ENCODE measurements around the gene ATG4B.
A peak's percentile ranks its signal among the peaks of the same experiment; 100 is the strongest.
"Not testable (repeated sequence)": the region's sequence is repeated elsewhere in the genome, so short reads cannot be mapped to it uniquely, and the experiment has no call there.

The ATG4B gene

DNA sequence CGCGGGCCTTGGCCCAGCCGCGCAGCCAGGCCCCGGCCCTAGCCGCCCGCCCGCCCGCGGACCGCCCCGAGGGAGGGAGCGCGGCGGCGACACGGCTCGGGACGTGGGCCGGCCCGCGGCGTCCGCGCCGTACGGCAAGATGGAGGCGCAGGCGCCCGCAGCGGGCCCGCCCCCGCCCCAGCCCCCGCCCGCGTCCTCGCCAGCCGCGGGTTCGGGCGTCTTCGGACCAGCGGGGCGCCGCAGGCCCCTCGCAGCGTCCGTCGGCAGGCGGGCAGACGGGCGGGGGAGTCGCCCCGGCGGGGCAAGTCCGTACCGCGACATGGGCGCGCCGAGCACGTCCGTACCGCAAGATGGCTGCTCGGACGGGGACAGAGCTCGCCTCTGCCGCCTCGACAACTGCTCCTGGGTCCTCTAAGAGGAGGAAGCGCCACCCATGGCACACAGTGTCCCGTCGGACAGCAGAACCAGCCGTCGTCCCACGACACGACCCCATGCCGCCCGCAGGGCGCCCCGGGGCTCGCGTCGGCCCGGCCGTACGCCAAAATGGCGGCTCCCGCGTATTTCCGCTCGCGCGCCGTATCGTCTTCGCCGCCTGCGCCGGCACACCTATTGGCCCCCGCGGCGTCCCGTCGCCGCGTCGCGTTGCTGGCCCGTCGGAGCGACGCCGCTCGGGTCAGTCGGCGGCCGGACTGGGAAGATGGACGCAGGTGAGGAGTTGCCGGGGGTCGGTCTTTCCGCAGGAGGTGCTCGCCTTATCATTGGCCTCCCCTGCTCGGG is at the start of gene ATG4B, which contains the start of gene THAP4:
Gene ATG4B (plus strand): TSS at position 676 of the 777 bp plus-strand sequence. CDS start 22 bp downstream, at position 698.
Gene THAP4 (minus strand): TSS at position 141 of the 777 bp plus-strand sequence. CDS start 141 bp downstream, outside the sequence.
- peaks cover 29% of the 10 kb centered on the region for H4K20me1 ChIP-seq (ENCODE audit: insufficient read depth, low read length)
- no peaks in the 10 kb centered on the region for H3K27me3 ChIP-seq (ENCODE audit: insufficient read depth, low read length, poor library complexity)
- ATAC-seq (ENCODE audit: insufficient read depth, low read depth) (peak; percentile 71), DNase-seq (peak; percentile 78)
- peaks cover 90% of the 10 kb centered on the region for H3K79me2 ChIP-seq (ENCODE audit: insufficient read depth, low read length)
- H3K27ac ChIP-seq (ENCODE audit: low read length): peak within 1 kb of the TSS; percentile 100
- peak within 1 kb of the TSS; percentile 78 to 97 for H3K4me3 ChIP-seq (ENCODE audit: low read depth in 1 of 2, low read length in 2 of 2)
- H3K9ac ChIP-seq (ENCODE audit: low read depth, low read length): peak within 1 kb of the TSS; percentile 92
- peaks cover 44% of the 10 kb centered on the region for H3K4me1 ChIP-seq (ENCODE audit: insufficient read depth, low read length)
- TF ChIP-seq, protein P1, sequence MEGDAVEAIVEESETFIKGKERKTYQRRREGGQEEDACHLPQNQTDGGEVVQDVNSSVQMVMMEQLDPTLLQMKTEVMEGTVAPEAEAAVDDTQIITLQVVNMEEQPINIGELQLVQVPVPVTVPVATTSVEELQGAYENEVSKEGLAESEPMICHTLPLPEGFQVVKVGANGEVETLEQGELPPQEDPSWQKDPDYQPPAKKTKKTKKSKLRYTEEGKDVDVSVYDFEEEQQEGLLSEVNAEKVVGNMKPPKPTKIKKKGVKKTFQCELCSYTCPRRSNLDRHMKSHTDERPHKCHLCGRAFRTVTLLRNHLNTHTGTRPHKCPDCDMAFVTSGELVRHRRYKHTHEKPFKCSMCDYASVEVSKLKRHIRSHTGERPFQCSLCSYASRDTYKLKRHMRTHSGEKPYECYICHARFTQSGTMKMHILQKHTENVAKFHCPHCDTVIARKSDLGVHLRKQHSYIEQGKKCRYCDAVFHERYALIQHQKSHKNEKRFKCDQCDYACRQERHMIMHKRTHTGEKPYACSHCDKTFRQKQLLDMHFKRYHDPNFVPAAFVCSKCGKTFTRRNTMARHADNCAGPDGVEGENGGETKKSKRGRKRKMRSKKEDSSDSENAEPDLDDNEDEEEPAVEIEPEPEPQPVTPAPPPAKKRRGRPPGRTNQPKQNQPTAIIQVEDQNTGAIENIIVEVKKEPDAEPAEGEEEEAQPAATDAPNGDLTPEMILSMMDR (IDR thresholded peaks at IDR 0.05; ENCODE audit: borderline replicate concordance, extremely low read depth, low read length, poor library complexity, severe bottlenecking): no peak
- TF ChIP-seq EZH2 (IDR thresholded peaks at IDR 0.05; ENCODE audit: borderline replicate concordance, low read depth, low read length, severe bottlenecking): no peak
- H3K9me3 ChIP-seq (ENCODE audit: insufficient read depth, low read length, severe bottlenecking): peaks cover 13% of the 10 kb centered on the region
- H3K36me3 ChIP-seq (ENCODE audit: insufficient read depth, low read length): peaks cover 45% of the 10 kb centered on the region
- H3K4me2 ChIP-seq (ENCODE audit: insufficient read depth, low read length): peak within 1 kb of the TSS; percentile 81
- H2AFZ ChIP-seq (ENCODE audit: low read depth, low read length): peak within 1 kb of the TSS; percentile 95

DNA sequence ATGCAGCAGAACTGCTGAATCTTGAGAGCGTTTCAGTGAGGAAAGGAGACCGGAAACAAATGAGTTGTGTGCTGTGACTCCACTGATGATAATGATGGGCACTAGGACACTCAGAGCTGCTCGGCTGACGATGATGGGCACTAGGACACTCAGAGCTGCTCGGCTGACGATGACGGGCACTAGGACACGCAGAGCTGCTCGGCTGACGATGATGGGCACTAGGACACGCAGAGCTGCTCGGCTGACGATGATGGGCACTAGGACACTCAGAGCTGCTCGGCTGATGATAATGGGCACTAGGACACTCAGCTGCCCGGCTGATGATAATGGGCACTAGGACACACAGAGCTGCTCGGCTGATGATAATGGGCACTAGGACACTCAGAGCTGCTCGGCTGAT is 47.6 kb upstream of the ATG4B start:
- H3K36me3 ChIP-seq (ENCODE audit: insufficient read depth, low read length): peaks cover 84% of the 10 kb centered on the region
- not testable (repeated sequence) for H3K27me3 ChIP-seq (ENCODE audit: insufficient read depth, low read length, poor library complexity); H3K9ac ChIP-seq (ENCODE audit: low read depth, low read length); H3K79me2 ChIP-seq (ENCODE audit: insufficient read depth, low read length); H4K20me1 ChIP-seq (ENCODE audit: insufficient read depth, low read length); DNase-seq; H3K4me3 ChIP-seq (ENCODE audit: low read depth in 1 of 2, low read length in 2 of 2); ATAC-seq (ENCODE audit: insufficient read depth, low read depth); H3K4me1 ChIP-seq (ENCODE audit: insufficient read depth, low read length); H3K27ac ChIP-seq (ENCODE audit: low read length); H2AFZ ChIP-seq (ENCODE audit: low read depth, low read length); H3K4me2 ChIP-seq (ENCODE audit: insufficient read depth, low read length)
- H3K9me3 ChIP-seq (ENCODE audit: insufficient read depth, low read length, severe bottlenecking): peaks cover 26% of the 10 kb centered on the region

DNA sequence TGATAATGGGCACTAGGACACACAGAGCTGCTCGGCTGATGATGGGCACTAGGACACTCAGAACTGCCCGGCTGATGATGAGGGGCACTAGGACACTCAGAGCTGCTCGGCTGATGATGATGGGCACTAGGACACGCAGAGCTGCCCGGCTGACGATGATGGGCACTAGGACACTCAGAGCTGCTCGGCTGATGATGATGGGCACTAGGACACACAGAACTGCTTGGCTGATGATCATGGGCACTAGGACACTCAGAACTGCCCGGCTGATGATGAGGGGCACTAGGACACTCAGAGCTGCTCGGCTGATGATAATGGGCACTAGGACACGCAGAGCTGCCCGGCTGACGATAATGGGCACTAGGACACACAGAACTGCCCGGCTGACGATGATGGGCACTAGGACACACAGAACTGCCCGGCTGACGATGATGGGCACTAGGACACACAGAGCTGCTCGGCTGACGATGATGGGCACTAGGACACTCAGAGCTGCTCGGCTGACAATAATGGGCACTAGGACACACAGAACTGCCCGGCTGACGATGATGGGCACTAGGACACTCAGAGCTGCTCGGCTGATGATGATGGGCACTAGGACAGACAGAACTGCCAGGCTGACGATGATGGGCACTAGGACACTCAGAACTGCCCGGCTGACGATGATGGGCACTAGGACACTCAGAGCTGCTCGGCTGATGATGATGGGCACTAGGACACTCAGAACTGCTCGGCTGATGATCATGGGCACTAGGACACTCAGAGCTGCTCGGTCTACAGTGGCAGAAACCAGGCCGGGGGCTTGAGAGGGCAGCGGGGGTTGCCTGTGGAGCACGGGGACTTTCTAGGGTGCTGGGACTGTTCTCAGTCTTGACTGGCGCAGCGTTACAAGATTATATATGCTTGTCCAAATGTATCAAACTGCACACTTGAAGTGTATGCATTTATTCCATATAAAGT is 46.7 kb upstream of the ATG4B start:
- Histone ChIP-seq H3K9me3 (ENCODE audit: insufficient read depth, low read length, severe bottlenecking) (peaks cover 26% of the 10 kb centered on the region), H3K36me3 (ENCODE audit: insufficient read depth, low read length) (peaks cover 81% of the 10 kb centered on the region)
- H3K4me2 ChIP-seq (ENCODE audit: insufficient read depth, low read length); H3K79me2 ChIP-seq (ENCODE audit: insufficient read depth, low read length); H3K27ac ChIP-seq (ENCODE audit: low read length); ATAC-seq (ENCODE audit: insufficient read depth, low read depth); H3K4me1 ChIP-seq (ENCODE audit: insufficient read depth, low read length); H3K4me3 ChIP-seq (ENCODE audit: low read depth in 1 of 2, low read length in 2 of 2); H3K27me3 ChIP-seq (ENCODE audit: insufficient read depth, low read length, poor library complexity); H2AFZ ChIP-seq (ENCODE audit: low read depth, low read length); DNase-seq; H4K20me1 ChIP-seq (ENCODE audit: insufficient read depth, low read length); H3K9ac ChIP-seq (ENCODE audit: low read depth, low read length): not testable (repeated sequence)

DNA sequence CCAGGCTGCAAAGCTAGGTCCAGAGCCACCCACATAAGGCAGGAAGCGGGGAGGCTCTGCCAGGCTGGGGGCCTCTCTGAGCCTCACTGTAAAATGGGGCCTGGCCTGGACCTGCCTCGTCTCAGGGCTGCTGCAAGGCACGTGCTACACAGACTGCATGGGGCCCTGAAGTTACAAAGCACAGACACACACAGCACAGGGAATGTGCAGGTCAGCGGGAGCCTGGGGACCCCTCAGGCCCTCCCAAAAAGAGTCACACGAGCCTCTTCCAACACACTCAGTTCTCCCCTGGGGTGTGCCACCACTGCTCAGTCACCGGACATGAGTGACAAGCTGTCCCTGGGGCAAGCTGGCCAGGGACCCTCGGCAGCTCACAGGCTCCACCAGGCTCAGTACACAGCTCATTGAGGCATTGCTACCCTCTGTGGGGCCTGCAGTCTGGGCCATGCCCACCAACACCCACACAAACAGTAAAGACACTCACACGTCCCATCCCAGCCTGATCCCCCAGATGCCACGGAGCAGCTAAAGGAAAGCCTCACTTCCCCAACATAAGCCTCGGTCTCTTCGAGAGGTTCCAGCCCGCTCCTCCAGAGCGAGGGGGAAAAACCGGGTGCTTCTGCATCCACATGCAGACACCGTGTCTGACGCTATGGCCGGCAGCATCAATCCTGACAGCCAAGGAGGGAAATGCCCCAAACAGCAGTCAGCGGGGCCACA is 45.2 kb upstream of the ATG4B start:
- TF ChIP-seq EZH2 (IDR thresholded peaks at IDR 0.05; ENCODE audit: borderline replicate concordance, low read depth, low read length, severe bottlenecking): no peak
- TF ChIP-seq, protein P1 (IDR thresholded peaks at IDR 0.05; ENCODE audit: borderline replicate concordance, extremely low read depth, low read length, poor library complexity, severe bottlenecking): no peak
- ATAC-seq (ENCODE audit: insufficient read depth, low read depth): no peak
- no peak overlapping the region for H3K4me2 ChIP-seq (ENCODE audit: insufficient read depth, low read length)

More for the DNA sequence above, 45.2 kb upstream of the ATG4B start:
- Histone ChIP-seq H3K36me3 (ENCODE audit: insufficient read depth, low read length) (peaks cover 77% of the 10 kb centered on the region), H3K27ac (ENCODE audit: low read length) (no peak overlapping the region), H3K9ac (ENCODE audit: low read depth, low read length) (no peak overlapping the region), H2AFZ (ENCODE audit: low read depth, low read length) (no peak overlapping the region), H3K79me2 (ENCODE audit: insufficient read depth, low read length) (no peaks in the 10 kb centered on the region; the same call in 1 of the 2 replicates), H3K27me3 (ENCODE audit: insufficient read depth, low read length, poor library complexity) (no peaks in the 10 kb centered on the region), H3K4me3 (ENCODE audit: low read depth in 1 of 2, low read length in 2 of 2) (no peak overlapping the region), H4K20me1 (ENCODE audit: insufficient read depth, low read length) (0 out of 2 replicates have a peak, but pooled peaks cover 5% of the 10 kb centered on the region), H3K9me3 (ENCODE audit: insufficient read depth, low read length, severe bottlenecking) (peaks cover 14% of the 10 kb centered on the region), H3K4me1 (ENCODE audit: insufficient read depth, low read length) (no peaks in the 10 kb centered on the region)
- no peak for DNase-seq
